GM18861 (cell line): ENCODE data around the gene CDH4.

Source experiments
- ATAC-seq: cut with Tn5 transposase; IDR thresholded peaks from one replicate; pipeline ENCODE4 v1.9.1; 2021; ENCODE audit not compliant: unreplicated experiment

Gene CDH4

GRCh38 chr20:61819921-61820825, 568.1 kb downstream of the CDH4 start:
- no peak for ATAC-seq

DNA sequence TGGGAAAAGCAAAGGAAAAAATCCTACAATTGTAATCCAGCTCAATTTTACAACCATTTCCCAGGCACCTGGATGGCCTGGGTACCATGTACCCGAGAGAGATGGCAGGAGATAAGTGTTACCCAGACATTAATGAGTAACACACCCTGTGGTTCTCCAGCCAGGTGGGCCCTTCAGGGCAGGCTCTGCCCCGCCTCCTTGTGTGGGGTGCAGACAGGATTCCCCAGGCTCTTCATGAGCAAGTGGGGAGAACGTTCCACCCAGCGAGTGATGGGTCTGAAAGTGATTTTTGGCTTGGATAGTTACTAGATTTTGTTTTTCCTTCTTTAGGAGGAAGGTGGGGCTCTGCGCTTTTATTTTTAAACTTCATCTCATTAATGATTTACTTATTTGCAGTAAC, 569.7 kb downstream of the CDH4 start:
- no peak for ATAC-seq

DNA sequence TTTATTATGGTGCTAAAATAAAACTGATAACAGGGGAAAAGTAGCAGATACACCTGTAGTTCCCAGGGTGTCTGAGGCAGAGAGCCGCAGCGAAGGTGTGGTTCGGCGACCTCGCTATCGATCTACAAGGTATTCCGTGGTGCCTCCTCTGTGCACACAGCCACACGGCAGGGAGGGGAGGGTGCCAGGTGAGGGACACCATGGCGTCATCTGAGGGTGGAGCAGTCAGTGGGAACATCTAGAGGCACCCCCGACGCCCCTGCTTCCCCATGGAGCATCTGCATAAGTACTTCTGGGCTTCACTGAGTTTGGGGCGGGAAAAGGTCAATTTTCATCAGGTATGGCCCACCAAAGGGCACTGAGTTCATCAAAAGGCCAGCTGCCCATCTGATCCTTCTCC, 570.3 kb downstream of the CDH4 start:
- no peak for ATAC-seq

GRCh38 chr20:61823242-61823641, 571.2 kb downstream of the CDH4 start:
- no peak for ATAC-seq

DNA sequence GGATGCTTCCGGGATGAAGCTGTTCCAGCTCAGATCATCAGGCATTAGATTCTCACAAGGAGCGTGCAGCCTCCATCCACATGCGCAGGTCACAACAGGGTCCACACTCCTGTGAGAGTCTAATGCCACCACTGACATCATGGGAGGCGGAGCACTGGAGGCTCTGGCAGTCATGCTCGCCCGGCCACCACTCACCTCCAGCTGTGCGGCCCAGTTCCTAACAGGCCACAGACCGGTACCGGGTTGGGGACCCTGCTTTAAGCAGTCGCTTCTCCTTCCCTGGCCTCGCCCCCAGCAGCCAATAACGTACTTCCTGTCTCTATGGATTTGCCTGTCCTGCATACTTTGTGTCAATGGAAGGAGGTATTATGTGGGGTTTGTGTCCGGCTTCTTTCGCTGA, 576.8 kb downstream of the CDH4 start:
- ATAC-seq = no peak

- ATAC-seq = no peak
Measured at GRCh38 chr20:61829526-61829925, 577.5 kb downstream of the CDH4 start.

GRCh38 chr20:61830241-61830930, 578.3 kb downstream of the CDH4 start:
- ATAC-seq = no peak

GRCh38 chr20:61830991-61831390, 578.9 kb downstream of the CDH4 start:
- no peak for ATAC-seq

- no peak for ATAC-seq
Measured at GRCh38 chr20:61832181-61832580, 580.1 kb downstream of the CDH4 start.

GRCh38 chr20:61833807-61834610, 581.9 kb downstream of the CDH4 start:
- no peak for ATAC-seq

DNA sequence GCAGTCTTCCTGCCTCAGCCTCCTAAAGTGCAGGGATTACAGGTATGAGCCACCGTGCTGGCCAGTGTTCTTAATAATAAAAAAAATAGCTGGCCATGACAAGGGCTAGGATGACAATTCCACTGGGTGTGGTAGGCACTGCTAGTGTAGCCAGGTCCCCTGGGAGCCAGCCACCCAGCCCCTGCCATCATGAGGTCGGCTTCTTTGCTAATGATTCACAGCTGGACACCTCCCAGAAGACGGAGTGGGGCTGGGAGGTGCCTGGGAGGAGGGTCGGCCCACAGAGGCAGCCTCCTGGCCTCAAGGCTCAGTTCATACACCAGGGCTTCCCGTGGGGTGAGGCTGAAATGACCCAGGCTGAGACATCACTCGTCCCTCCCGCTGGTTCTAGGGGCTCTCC, 583.2 kb downstream of the CDH4 start:
- ATAC-seq = no peak

GRCh38 chr20:61835791-61836350, 583.8 kb downstream of the CDH4 start:
- no peak for ATAC-seq

- no peak for ATAC-seq
Measured at GRCh38 chr20:61837200-61837599, 585.1 kb downstream of the CDH4 start.

- ATAC-seq = no peak
Measured at GRCh38 chr20:61839223-61839911, 587.3 kb downstream of the CDH4 start.

DNA sequence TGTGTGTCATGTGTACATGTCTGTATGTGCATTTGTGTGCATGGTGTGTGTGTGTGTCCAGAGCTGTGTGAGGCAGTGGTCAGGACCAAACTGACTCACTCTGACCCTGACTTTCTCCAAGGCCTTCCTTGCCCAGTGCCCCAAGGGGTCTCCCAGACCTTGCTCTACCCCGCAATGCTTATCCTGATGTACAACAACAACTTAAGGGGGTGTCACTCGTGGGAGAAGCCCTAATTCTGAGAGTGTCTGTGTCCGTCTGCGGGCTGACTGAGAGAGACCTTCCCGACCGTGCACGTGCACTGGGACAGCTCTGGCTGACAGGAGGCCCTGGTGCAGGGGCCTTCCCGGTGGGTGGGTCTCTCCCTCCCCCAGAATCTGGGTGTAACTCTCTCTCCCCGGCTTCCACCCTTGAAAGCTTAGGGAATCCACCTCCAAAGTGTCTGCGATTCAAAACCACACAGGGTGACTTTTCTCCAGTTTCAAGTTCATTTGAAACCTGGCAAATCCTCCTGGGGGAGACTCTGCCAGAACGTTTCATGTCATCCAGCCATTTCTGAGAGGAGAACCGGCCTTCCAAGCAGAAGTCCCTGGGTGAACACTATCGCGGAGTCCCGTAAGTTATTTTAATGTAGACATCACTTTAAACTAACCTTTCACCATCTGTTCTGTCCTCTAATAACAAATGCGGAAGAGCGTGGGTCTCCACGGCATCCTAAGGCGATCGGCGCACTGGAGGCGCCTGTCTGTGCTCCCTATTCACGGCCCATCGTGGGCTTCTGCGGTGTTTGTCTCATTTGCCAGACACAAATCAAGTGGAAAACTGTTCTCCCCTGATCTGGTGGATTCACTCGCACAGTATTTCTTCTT, 588.1 kb downstream of the CDH4 start:
- ATAC-seq = no peak

- ATAC-seq = no peak
Measured at GRCh38 chr20:61840779-61841455, 588.9 kb downstream of the CDH4 start.

DNA sequence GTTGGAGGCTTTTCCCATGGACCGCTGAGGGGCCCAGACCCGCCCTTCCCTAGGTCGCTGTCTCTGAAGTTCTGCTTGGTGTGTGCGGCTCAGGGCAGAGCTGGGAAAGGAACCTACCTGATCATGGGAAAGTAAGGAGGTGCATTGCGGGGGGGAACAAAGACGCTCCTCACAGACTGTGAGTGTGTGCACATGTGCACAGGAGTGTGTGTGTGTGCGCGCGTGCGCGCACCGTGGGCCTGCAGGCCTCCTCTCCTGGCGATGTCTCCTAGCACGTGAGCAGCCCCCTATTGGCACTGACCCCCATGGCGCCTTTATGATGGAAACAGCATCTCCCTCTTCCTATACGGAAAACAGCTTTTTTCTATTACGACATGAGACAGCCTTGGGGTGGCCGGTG, 589.5 kb downstream of the CDH4 start:
- no peak for ATAC-seq

- ATAC-seq = no peak
Measured at GRCh38 chr20:61841966-61842365, 589.9 kb downstream of the CDH4 start.

- no peak for ATAC-seq
Measured at GRCh38 chr20:61844621-61845020, 592.6 kb downstream of the CDH4 start.
